HepG2 (cell line): Measurements from ENCODE around the gene LRRC4. TPM values are rescaled to one million over a fixed set of nuclear protein-coding genes. Genes with fewer than 3 reads are reported as not detected.

Experiments used
- ATAC-seq: fragments of 200-7000 bp; cut with Tn5 transposase; 3 replicates; pipeline ENCODE4 v1.9.1; 2020; ENCODE audit warnings: mild to moderate bottlenecking, moderate library complexity
- BruUV-seq: library from RNA; stranded (reverse); fragments of 400-500 nt; replicated peaks from 2 replicates; lab custom pipeline; 2021; lab: Mats Ljungman, UMichigan
- CTCF ChIA-PET: fragments of 300-600 bp; formaldehyde crosslinking; extraction: SDS; loops from one replicate; lab custom pipeline; 2021; ENCODE audit warnings: low total read pairs, inconsistent platforms, low intra/inter-chr PET ratio; lab: Yijun Ruan, JAX
- POLR2A ChIA-PET: fragments of 350-600 bp; sonication (Branson Sonifier 250); formaldehyde crosslinking; loops from one replicate; lab custom pipeline; 2020; ENCODE audit warnings: antibody characterized with exemption, inconsistent platforms; lab: Yijun Ruan, JAX
- DNase-seq: peaks from one replicate; pipeline ENCODE4 v3.0.0-alpha.2; 2015; ENCODE audit warnings: low spot score
- FAIRE-seq: peaks from 3 replicates; lab custom pipeline; 2011; peaks lifted over from hg19 to GRCh38; lab: Jason Lieb, UNC
- H2AFZ ChIP-seq: one replicate; pipeline ENCODE4 v1.6.1; 2011; ENCODE audit warnings: low read length, inconsistent platforms
- H3K27ac ChIP-seq: fragments of 300-600 bp; 3 replicates; pipeline ENCODE4 v1.8.0; 2011; ENCODE audit warnings: mixed run types, mild to moderate bottlenecking, mixed read lengths, low read length, inconsistent platforms; ENCODE audit not compliant: insufficient read depth; ENCODE audit errors: extremely low read length
- H3K27me3 ChIP-seq, 2 experiments: fragments of 200-600 bp in 1 of 2; 2 replicates in 1 of 2; 3 replicates in 1 of 2; pipeline versions ENCODE4 v1.6.0 to v1.8.0; 2011; ENCODE audit warnings: low read length in 2 of 2, mild to moderate bottlenecking in 2 of 2, moderate library complexity in 2 of 2, inconsistent platforms in 1 of 2; ENCODE audit not compliant: insufficient read depth in 2 of 2, control insufficient read depth in 1 of 2
- H3K36me3 ChIP-seq, 2 experiments: fragments of 200-600 bp in 1 of 2; replicated peaks in 1 of 2; 2 replicates in 1 of 2; 3 replicates in 1 of 2; pipeline versions ENCODE4 v1.5.1 to v1.8.0; 2011; ENCODE audit warnings: low read length in 2 of 2, inconsistent platforms in 1 of 2; ENCODE audit not compliant: insufficient read depth in 2 of 2, control insufficient read depth in 1 of 2
- H3K4me1 ChIP-seq: 2 replicates; pipeline ENCODE4 v1.5.1; 2012; ENCODE audit warnings: low read length, inconsistent platforms; ENCODE audit not compliant: insufficient read depth
- H3K4me2 ChIP-seq: 2 replicates; pipeline ENCODE4 v1.6.0; 2011; ENCODE audit warnings: low read depth, low read length, inconsistent platforms
- H3K4me3 ChIP-seq, 3 experiments: fragments of 200-600 bp in 1 of 3; sonication (generic), shearing (Covaris generic) in 1 of 3; replicated peaks in 1 of 3; 2 replicates each; pipeline ENCODE4 v1.5.1; 2011 to 2016; ENCODE audit warnings: low read length in 3 of 3, inconsistent platforms in 2 of 3, low read depth in 2 of 3, mild to moderate bottlenecking in 2 of 3, control low read depth in 1 of 3, mixed read lengths in 1 of 3; ENCODE audit not compliant: insufficient read depth in 1 of 3
- H3K79me2 ChIP-seq: one replicate; pipeline ENCODE4 v1.6.1; 2011; ENCODE audit warnings: low read length, inconsistent platforms; ENCODE audit not compliant: insufficient read depth
- H3K9ac ChIP-seq: 2 replicates; pipeline ENCODE4 v1.6.0; 2011; ENCODE audit warnings: mild to moderate bottlenecking, low read depth, low read length, inconsistent platforms; ENCODE audit not compliant: insufficient read depth
- H3K9me3 ChIP-seq: 2 replicates; pipeline ENCODE4 v1.5.1; 2012; ENCODE audit warnings: mild to moderate bottlenecking, low read length
- H4K20me1 ChIP-seq: 2 replicates; pipeline ENCODE4 v1.6.0; 2011; ENCODE audit warnings: inconsistent platforms, mild to moderate bottlenecking, low read length, moderate library complexity; ENCODE audit not compliant: insufficient read depth
- CEBPG ChIP-seq: IDR thresholded peaks from 2 replicates; pipeline ENCODE4 v1.6.1; 2016
- GATAD1 ChIP-seq: IDR thresholded peaks from 2 replicates; pipeline ENCODE4 v1.6.1; 2016; ENCODE audit warnings: missing genetic modification reagents, missing compliant biosample characterization
- RELA ChIP-seq: sonication (generic); formaldehyde crosslinking; IDR thresholded peaks from 2 replicates; pipeline ENCODE4 v1.4.0; 2020; ENCODE audit warnings: missing genetic modification reagents
- ZNF678 ChIP-seq: sonication (generic); formaldehyde crosslinking; IDR thresholded peaks from 2 replicates; pipeline ENCODE4 v1.4.0; 2020; ENCODE audit warnings: mild to moderate bottlenecking, missing genetic modification reagents
- WGBS: methylation state at CpG from one replicate; pipeline ENCODE4 v1.1.6; 2017; ENCODE audit warnings: low lambda C conversion rate; 5-methylcytosine and 5-hydroxymethylcytosine counted together
- in situ Hi-C: cut with HindIII; loops from 2 replicates; pipeline ENCODE4 v1.10.0; 2017; ENCODE audit warnings: low pct_unique_long_range_greater_than_20kb; ENCODE audit not compliant: extremely low pct_ligation_motif_present
- intact Hi-C: fragments of 100-400 bp; cut with micrococcal nuclease; formaldehyde crosslinking; loops from one replicate; pipeline ENCODE4 v1.10.0; 2022; ENCODE audit not compliant: unreplicated experiment
- polyA plus RNA-seq, 8 experiments: library from polyadenylated mRNA; depleted of rRNA in 3 of 8; stranded (reverse) in 7 of 8; unstranded in 1 of 8; fragments of >200 nt; fragmentation: Illumina TruSeq in 4 of 8; extraction: Trizol in 4 of 8; gene quantifications; 2 replicates each; pipeline versions ENCODE4 v1.2.1 to v1.2.3, GENCODE V29; 2011 to 2016; ENCODE audit warnings: low read depth in 4 of 8, missing spikeins in 1 of 8, mixed read lengths in 1 of 8; ENCODE audit not compliant: insufficient read depth in 1 of 8
- total RNA-seq, 5 experiments: library from RNA; depleted of rRNA; stranded (reverse); fragments of >200 nt; fragmentation: Illumina TruSeq; extraction: Trizol; gene quantifications; 2 replicates each; pipeline ENCODE4 v1.2.3, GENCODE V29; 2016; ENCODE audit warnings: low read depth in 1 of 5
- TF ChIP-seq, protein P1 (sequence below): sonication (generic); formaldehyde crosslinking; IDR thresholded peaks from one replicate; pipeline ENCODE4 v1.5.1; 2020; ENCODE audit warnings: mild to moderate bottlenecking, missing genetic modification reagents; ENCODE audit errors: not compliant biosample characterization
- TF ChIP-seq, protein P2 (sequence below): sonication (generic); formaldehyde crosslinking; IDR thresholded peaks from 2 replicates; pipeline ENCODE4 v1.5.0; 2020; ENCODE audit warnings: missing genetic modification reagents, mild to moderate bottlenecking, borderline replicate concordance
- TF ChIP-seq, protein P3 (sequence below): sonication (generic); formaldehyde crosslinking; IDR thresholded peaks from 2 replicates; pipeline ENCODE4 v1.4.0; 2020; ENCODE audit warnings: missing genetic modification reagents

LRRC4 gene
- total and polyA plus RNA-seq, 2 of the 13 experiments (the other 11 are each of a cell fraction or from before 2014, with no cell fraction given), result not detected

DNA sequence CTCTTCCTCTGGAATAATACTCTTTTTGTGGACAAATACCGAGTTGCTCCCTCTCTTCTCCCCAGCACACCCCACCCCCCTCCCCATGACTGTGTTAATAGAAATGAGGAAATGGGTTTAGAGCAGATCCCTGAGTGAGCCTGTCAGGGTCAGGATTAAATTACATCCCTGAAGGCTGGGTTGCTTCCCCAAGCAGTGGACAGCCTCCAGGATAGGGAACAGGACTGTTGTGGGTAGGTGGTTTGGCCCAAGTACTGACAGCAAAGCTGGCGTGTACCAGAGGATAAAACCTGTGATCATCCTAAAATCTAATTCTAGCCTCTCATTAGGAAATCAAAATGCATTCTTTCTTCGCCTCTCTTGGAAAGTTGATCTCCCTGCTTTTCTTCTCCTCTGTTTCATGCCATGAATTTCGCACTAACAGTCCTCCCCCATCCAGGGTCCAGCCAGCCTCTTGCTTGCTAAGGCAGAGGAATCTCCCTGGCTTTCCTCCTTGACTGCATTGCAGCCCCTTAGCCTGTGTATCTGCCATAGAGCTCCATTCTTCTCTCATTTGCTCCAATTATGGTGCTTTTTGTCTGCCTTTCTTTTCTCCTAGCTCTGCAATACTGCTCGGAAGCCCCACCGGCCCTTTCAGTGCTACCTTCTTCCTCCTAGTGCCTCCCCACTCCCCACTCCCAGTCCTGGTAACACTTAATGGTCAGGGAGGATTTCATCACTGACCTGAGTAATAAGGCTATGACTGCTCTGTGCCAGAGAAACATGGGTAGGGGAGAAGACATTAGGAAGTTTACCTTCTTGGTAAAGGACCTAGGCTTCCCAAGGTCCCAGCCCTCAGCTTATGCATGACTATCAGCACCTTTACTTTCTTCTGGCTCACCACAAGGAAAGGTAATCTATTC, 8.4 kb downstream of the LRRC4 start (continued):
- TF ChIP-seq, protein P1, sequence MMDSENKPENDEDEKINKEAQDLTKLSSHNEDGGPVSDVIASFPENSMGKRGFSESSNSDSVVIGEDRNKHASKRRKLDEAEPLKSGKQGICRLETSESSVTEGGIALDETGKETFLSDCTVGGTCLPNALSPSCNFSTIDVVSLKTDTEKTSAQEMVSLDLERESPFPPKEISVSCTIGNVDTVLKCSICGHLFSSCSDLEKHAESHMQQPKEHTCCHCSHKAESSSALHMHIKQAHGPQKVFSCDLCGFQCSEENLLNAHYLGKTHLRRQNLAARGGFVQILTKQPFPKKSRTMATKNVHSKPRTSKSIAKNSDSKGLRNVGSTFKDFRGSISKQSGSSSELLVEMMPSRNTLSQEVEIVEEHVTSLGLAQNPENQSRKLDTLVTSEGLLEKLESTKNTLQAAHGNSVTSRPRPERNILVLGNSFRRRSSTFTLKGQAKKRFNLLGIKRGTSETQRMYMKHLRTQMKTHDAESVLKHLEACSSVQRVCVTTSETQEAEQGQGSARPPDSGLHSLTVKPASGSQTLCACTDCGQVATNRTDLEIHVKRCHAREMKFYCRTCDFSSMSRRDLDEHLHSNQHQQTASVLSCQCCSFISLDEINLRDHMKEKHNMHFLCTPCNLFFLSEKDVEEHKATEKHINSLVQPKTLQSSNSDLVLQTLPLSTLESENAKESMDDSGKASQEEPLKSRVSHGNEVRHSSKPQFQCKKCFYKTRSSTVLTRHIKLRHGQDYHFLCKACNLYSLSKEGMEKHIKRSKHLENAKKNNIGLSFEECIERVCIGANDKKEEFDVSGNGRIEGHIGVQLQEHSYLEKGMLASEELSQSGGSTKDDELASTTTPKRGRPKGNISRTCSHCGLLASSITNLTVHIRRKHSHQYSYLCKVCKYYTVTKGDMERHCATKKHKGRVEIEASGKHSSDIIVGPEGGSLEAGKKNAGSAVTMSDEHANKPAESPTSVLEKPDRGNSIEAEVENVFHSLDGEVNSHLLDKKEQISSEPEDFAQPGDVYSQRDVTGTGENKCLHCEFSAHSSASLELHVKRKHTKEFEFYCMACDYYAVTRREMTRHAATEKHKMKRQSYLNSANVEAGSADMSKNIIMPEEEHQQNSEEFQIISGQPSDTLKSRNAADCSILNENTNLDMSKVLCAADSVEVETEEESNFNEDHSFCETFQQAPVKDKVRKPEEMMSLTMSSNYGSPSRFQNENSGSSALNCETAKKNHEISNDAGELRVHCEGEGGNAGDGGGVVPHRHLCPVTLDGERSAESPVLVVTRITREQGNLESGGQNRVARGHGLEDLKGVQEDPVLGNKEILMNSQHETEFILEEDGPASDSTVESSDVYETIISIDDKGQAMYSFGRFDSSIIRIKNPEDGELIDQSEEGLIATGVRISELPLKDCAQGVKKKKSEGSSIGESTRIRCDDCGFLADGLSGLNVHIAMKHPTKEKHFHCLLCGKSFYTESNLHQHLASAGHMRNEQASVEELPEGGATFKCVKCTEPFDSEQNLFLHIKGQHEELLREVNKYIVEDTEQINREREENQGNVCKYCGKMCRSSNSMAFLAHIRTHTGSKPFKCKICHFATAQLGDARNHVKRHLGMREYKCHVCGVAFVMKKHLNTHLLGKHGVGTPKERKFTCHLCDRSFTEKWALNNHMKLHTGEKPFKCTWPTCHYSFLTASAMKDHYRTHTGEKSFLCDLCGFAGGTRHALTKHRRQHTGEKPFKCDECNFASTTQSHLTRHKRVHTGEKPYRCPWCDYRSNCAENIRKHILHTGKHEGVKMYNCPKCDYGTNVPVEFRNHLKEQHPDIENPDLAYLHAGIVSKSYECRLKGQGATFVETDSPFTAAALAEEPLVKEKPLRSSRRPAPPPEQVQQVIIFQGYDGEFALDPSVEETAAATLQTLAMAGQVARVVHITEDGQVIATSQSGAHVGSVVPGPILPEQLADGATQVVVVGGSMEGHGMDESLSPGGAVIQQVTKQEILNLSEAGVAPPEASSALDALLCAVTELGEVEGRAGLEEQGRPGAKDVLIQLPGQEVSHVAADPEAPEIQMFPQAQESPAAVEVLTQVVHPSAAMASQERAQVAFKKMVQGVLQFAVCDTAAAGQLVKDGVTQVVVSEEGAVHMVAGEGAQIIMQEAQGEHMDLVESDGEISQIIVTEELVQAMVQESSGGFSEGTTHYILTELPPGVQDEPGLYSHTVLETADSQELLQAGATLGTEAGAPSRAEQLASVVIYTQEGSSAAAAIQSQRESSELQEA, result no peak

DNA sequence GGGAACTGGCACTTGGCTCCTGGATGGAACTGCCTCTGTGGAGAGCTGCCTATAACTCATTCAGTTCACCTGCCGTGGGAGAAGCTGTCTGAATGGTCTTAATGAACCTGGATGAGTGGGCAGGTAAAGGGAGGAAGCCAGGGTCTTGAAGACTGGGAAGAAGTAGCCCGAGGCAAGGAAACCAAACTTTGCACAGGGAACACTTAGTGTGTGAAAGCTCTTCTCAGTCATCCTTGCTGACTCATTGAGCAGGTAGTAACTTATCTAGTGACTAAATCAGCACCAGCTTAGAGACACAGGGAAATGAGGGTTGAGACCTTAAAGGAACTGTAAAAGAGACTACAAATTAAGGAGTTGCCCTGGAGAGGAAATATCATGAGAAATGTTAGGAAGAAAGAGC, 9.9 kb downstream of the LRRC4 start:
- ChIA-PET CTCF (no interaction called here), POLR2A (no interaction called here)
- no peak overlapping the region for H2AFZ ChIP-seq
- in situ Hi-C loops, result no loop called here
- H3K4me1 ChIP-seq, result no peaks in the 10 kb centered on the region
- H3K4me2 ChIP-seq, result no peak overlapping the region
- H3K79me2 ChIP-seq, result no peaks in the 10 kb centered on the region
- FAIRE-seq (no peak), DNase-seq (no peak), ATAC-seq (no peak)
- TF ChIP-seq ZNF678, result no peak
- no peak for TF ChIP-seq RELA (CRISPR knock-in tag)
- TF ChIP-seq, protein P2, sequence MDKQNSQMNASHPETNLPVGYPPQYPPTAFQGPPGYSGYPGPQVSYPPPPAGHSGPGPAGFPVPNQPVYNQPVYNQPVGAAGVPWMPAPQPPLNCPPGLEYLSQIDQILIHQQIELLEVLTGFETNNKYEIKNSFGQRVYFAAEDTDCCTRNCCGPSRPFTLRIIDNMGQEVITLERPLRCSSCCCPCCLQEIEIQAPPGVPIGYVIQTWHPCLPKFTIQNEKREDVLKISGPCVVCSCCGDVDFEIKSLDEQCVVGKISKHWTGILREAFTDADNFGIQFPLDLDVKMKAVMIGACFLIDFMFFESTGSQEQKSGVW (CRISPR knock-in tag), result no peak
- TF ChIP-seq, protein P3, sequence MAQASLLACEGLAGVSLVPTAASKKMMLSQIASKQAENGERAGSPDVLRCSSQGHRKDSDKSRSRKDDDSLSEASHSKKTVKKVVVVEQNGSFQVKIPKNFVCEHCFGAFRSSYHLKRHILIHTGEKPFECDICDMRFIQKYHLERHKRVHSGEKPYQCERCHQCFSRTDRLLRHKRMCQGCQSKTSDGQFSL, result no peak
- no peak for TF ChIP-seq GATAD1 (CRISPR knock-in tag)
- no peak for TF ChIP-seq CEBPG (CRISPR knock-in tag)
- intact Hi-C loops, result no loop called here
- no peak overlapping the region for H3K27ac ChIP-seq
- WGBS, result 95% methylated on average over 2 of the region's 2 CpGs
- no peaks in the 10 kb centered on the region for H3K9me3 ChIP-seq
- H4K20me1 ChIP-seq, result 0 out of 2 replicates have a peak, but pooled peaks cover 2% of the 10 kb centered on the region
- no TSS peak for BruUV-seq
- H3K27me3 ChIP-seq, result no peaks in the 10 kb centered on the region
- no peak overlapping the region for H3K9ac ChIP-seq
- H3K36me3 ChIP-seq, result peaks cover 17 to 58% of the 10 kb centered on the region in 2 experiments
- H3K4me3 ChIP-seq, result no peak overlapping the region
